ENCODE measurements around the gene SNX22.
"Not testable (repeated sequence)": the region's sequence is repeated elsewhere in the genome, so short reads cannot be mapped to it uniquely, and the experiment has no call there.

SNX22 gene

DNA sequence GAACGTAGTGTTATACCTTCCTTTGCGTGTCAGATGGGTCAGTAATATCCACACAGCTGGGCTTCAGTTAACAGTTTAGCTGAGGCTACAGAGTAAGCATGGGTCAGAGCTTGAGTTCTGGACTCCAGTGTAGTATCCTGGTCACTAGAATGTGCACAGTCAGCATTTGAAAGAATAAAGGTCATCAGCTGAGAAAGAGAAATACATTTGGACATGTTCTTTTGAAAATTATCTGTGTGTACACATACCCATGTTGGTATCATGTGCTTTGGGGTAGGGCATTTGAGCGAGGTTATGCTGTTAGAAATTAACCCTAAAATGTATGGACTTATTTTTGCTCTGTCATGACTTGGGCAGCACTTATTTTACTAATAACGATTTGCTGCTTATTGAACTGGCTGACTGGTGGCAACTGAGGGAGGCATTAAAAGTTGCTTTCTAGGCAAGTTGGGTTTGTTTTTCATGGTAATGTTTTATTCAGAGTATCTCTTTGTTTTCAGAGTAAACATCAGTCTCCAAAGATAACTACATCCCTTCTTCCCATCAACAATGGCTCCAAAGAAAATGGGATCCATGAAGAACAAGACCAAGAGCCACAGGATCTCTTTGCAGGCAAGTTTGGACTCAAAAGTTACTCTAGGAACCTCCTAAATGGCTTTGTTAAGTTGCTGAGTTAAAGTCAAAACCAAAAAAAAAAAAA lies 39.3 kb upstream of the SNX22 start:
- H3K4me3 ChIP-seq (ENCODE audit: low read depth, low read length) = no peak overlapping the region
- TF ChIP-seq, protein P1, sequence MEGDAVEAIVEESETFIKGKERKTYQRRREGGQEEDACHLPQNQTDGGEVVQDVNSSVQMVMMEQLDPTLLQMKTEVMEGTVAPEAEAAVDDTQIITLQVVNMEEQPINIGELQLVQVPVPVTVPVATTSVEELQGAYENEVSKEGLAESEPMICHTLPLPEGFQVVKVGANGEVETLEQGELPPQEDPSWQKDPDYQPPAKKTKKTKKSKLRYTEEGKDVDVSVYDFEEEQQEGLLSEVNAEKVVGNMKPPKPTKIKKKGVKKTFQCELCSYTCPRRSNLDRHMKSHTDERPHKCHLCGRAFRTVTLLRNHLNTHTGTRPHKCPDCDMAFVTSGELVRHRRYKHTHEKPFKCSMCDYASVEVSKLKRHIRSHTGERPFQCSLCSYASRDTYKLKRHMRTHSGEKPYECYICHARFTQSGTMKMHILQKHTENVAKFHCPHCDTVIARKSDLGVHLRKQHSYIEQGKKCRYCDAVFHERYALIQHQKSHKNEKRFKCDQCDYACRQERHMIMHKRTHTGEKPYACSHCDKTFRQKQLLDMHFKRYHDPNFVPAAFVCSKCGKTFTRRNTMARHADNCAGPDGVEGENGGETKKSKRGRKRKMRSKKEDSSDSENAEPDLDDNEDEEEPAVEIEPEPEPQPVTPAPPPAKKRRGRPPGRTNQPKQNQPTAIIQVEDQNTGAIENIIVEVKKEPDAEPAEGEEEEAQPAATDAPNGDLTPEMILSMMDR (IDR thresholded peaks at IDR 0.05; ENCODE audit: low read depth, low read length) = no peak

- no peak overlapping the region for H3K4me3 ChIP-seq (ENCODE audit: low read depth, low read length)
- TF ChIP-seq, protein P1 (IDR thresholded peaks at IDR 0.05; ENCODE audit: low read depth, low read length) = no peak
These were observed 38.6 kb upstream of the SNX22 start for GRCh38 chr15:64112904-64113303.

DNA sequence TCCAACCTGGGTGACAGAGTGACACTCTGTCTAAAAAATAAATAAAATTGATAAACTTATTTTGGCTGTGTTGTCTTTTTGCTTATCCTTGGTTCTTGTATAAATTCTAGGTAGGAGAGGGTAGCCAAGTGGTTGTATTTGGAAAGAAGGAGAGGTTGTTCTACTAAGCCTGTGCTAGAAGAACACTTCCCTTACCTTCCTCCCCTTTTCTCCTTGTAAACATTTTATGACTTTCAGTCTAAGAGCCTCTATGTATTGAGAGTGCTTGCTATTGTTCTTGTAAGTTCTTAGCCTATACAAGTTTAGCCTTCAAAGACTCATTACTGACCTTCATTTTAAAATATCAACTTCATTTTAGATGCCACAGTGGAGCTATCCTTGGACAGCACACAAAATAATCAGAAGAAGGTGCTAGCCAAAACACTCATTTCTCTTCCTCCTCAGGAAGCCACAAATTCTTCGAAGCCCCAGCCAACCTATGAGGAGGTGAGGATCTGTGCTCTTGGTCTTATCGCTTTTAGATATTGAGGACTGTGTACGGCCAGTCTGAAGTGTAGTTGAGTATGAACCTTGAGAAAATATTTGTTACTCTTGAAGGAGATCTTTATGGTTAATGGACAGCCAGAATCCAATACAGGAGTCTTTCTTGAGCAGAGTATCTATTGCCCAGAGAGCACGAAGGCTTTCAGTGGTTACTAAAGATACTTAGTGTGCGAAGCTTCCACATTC lies 33.6 kb upstream of the SNX22 start:
- TF ChIP-seq, protein P1 (IDR thresholded peaks at IDR 0.05; ENCODE audit: low read depth, low read length) = no peak
- no peak overlapping the region for H3K4me3 ChIP-seq (ENCODE audit: low read depth, low read length)

GRCh38 chr15:64120322-64120721 lies 31.2 kb upstream of the SNX22 start:
- not testable (repeated sequence) for H3K4me3 ChIP-seq (ENCODE audit: low read depth, low read length)

GRCh38 chr15:64121614-64122013 lies 29.9 kb upstream of the SNX22 start:
- TF ChIP-seq, protein P1 (IDR thresholded peaks at IDR 0.05; ENCODE audit: low read depth, low read length) = no peak
- H3K4me3 ChIP-seq (ENCODE audit: low read depth, low read length) = no peak overlapping the region

GRCh38 chr15:64122444-64122843 lies 29.1 kb upstream of the SNX22 start:
- no peak overlapping the region for H3K4me3 ChIP-seq (ENCODE audit: low read depth, low read length)
- TF ChIP-seq, protein P1 (IDR thresholded peaks at IDR 0.05; ENCODE audit: low read depth, low read length) = no peak

- no peak overlapping the region for H3K4me3 ChIP-seq (ENCODE audit: low read depth, low read length)
- TF ChIP-seq, protein P1 (IDR thresholded peaks at IDR 0.05; ENCODE audit: low read depth, low read length) = no peak
These were observed 28.6 kb upstream of the SNX22 start for GRCh38 chr15:64122936-64123351.

All from WI38 (cell line).